ENCODE data around the gene LY6G5C. TPM values are rescaled to one million over a fixed set of nuclear protein-coding genes. Genes with fewer than 3 reads are reported as not detected.

Gene LY6G5C
- total and polyA plus RNA-seq, 9 of the 15 experiments (the other 6 are each of a cell fraction or from before 2014, with no cell fraction given): 0.10 to 0.67 (median 0.46) TPM; not detected in 4

- TF ChIP-seq PRDM10 (IDR thresholded peaks at IDR 0.05; ENCODE audit: partially characterized antibody) (peak; percentile 65), CC2D1A (IDR thresholded peaks at IDR 0.05) (no peak), REST (IDR thresholded peaks at IDR 0.05; ENCODE audit: borderline replicate concordance) (no peak), REST (CRISPR knock-in tag; IDR thresholded peaks at IDR 0.05; ENCODE audit: low read depth) (no peak), ZFP1 (CRISPR knock-in tag; IDR thresholded peaks at IDR 0.05) (no peak), ZNF583 (CRISPR knock-in tag; IDR thresholded peaks at IDR 0.05) (no peak), FOXP1 (CRISPR knock-in tag; IDR thresholded peaks at IDR 0.05) (0 out of 2 replicates have a peak, but pooled peaks have one; percentile 24), CBFA2T2 (conservative IDR thresholded peaks at IDR 0.05) (peak; percentile 54), ZNF511 (CRISPR knock-in tag; IDR thresholded peaks at IDR 0.05) (0 out of 2 replicates have a peak, but pooled peaks have one; percentile 53), ZBTB7A (IDR thresholded peaks at IDR 0.05; ENCODE audit: borderline replicate concordance, control insufficient read depth, low read depth, low read length) (peak; percentile 68; the same call in 1 of the 2 replicates), E2F6 (IDR thresholded peaks at IDR 0.05; ENCODE audit: borderline replicate concordance in 1 of 2, extremely low read depth in 1 of 2, insufficient read depth in 1 of 2, insufficient read length in 1 of 2, low read depth in 1 of 2, low read length in 1 of 2, poor library complexity in 1 of 2, severe bottlenecking in 1 of 2) (peak in 1 of 2 experiments; percentile 10), ZNF395 (CRISPR knock-in tag; IDR thresholded peaks at IDR 0.05) (no peak), NFE2 (IDR thresholded peaks at IDR 0.05; ENCODE audit: low read depth) (peak; percentile 40; the same call in 1 of the 2 replicates)
Measured at GRCh38 chr6:31686483-31686882, 5.6 kb upstream of the LY6G5C start (continued).
